SW480 (cell line): Measurements from ENCODE around the gene CTSD.

Source experiments
- DNase-seq: peaks from one replicate; pipeline ENCODE4 v3.0.0-alpha.2; 2016; ENCODE audit warnings: low spot score

The CTSD gene

DNA sequence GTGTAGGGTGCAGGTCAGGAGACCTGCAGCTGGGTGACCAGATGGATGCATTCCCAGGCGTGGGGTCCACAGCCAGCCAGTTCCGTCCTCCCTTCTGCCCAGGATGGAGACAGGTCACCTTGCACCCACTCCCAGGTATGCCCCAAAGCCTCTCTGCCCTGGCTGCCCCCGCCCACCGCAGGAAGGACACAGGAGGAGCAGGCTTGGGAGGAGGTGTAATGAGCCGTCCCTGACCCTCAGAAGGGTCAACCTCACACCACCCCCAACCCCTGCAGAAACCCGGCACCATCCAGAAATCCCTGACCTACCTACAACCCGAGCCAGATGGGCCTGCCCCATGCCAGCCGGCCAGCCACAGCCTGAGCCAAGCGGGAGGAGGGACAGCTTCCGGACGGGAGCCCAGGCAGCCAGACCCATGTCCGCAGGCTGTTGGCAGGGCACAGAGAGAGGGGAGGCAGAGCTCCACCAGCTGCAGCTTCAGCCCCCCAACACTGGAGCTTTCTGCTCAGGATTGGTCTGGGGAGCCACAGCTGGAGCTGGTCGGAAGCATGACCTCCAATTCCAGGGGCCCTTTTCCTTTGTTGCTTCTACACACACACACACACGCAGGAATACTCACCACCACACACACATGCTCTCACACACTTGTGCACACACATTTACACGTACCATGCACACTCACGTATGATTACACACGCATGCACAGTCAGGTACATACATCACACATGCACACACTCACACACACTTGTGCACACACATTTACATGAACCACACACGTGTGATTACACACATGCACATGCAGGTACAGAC is 18.6 kb downstream of the CTSD start:
- DNase-seq = no peak

DNA sequence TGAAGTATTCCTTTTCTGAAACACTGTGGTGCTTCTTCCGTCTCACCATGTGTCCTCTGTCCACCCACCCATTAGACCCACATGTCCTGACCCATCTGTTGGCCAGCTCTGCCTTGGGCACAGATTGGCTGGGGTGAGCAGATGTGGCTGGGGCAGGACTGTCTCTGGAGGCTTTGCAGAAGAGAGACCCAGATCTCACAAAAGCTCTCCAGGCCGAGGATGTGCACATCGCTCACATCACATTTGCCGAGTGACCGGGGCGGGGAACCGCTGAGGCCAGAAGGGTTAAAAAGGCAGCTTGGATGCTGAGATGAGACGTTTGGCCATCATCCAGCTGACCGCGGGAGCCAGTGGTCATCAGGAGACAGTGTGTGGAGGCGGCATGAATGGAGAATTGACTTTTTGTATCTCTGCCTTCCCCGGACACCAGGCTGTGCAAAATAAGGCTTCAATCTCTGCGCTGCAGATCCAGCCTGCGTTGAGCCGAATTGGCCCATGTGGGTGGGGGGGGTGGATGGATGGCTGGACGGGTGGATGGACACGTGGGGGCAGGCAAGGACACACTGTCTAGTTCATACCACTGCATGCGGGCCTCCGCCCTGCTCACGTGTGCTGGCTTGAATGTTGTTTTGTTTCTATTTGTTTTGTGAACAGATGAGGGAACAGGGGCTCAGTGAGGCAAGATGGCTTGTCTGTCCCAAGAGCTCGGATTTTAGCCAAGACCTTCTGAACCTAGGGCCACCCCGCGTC is 19.4 kb downstream of the CTSD start:
- DNase-seq = no peak

DNA sequence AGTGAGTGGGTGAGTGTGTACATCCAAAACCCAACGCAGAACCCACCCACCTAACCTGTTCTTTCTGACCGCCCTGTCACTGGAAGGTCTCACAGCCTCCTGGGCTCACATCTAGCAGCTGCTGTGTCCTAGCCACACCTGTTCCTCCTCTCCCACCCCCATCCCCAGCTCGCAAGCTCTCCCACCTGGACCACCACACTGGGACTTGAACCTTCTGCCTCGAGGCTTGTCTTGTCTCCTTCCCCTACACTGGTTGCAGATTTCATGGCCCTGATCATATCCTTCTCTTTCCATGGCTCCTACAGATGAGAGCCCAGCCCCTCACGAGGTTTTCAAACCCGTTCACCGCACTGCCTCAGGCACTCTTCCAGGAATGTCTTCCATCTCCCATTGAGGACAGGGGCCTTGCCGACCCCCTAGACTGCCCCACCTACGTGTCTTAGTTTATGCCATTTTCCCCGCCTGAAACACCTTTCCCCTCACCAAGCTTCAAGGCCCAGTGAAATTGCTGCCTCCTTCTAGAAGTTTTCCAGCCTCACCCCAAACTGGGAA is 20.1 kb downstream of the CTSD start:
- DNase-seq = no peak

DNA sequence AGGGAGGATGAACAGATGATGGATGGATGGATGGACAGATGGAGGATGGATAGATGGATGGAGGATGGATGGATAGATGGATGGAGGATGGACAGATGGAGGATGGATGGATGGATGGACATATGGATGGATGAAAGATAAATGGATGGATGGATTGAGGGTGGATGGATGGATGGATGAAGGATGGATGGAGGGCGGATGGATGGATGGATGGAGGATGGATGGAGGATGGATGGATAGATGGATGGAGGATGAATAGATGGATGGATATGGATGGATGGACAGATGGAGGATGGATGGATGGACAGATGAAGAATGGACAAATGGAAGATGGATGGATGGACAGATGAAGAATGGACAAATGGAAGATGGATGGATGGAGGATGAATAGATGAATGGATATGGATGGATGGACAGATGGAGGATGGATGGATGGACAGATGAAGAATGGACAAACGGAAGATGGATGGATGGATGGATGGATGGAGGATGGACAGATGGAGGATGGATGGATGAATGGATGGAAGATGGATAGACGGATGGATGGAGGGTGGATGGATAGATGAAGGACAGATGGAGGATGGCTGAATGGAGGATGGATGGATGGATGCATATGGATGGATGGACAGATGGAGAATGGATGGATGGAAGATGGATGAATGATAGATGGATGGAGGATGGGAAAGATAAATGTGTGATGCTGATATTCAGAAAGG is 20.7 kb downstream of the CTSD start:
- DNase-seq = no peak

DNA sequence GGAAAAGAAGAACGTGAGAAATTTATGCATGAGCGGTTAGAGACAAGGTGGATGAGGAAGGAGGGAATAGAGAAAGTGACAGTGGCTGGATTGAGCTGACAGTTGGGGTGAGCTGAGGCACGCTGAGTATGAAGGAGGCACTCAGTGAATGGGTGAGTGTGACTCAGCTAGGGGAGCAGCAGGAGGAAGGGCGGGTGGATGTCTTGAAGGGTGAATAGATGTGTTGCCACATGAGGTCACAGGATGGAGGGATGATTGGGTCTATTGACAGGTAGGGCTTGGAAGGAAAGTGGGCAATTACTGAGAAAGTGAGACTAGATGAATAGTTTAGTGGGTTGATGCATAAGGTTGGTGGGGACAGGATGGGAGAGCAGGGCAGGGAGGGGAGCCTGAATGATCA is 21.4 kb downstream of the CTSD start:
- DNase-seq = no peak

DNA sequence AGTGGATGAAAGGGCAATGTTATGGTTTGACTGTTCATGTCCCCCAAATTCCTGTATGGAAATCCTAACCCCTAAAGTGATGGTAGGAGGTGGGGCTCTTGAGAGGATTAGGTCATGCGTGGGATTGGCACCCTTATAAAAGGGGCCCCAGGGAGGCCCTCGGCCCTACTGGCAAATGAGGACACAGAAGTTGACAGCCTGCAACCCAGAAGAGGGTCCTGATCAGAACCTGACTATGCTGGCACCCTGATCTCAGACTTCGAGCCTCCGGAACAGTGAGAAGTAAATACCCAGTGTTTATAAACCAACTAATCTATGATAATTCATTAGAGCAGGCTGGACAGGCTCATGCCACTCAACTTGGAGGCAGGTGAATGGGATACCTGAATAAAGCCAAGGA is 22.0 kb downstream of the CTSD start:
- no peak for DNase-seq

DNA sequence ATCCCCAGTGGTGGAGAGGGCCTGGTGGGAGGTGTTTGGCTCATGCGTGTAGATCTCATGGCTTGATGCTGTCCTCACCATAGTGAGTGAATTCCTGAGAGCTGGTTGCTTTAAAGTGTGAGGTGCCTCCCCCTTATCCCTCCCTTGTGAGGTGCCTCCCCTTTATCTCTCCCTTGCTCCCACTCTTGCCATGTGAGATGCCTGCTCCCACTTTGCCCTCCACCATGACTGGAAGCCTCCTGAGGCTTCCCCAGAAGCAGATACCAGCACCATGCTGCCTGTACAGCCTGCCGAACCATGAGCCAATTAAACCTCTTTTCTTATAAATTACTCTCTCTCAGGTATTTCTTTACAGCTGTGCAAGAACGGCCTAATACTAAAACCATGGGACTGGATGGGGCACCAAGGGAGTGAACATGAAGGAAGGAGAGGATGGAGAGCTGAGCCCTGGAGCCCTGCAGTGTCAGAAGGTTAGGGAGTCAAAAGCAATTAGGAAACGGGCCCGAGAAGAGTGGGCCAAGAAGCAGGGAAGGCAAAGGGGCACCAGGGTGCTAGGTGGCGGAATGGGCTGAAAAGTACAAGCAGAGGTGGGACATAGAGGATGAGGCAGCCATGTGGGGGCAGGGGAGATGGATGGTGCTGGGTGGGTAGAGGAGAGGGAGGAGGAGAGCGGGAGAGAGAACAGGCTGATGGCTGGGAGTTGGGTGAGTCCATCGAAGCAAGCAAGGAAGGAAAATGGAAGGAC is 22.8 kb downstream of the CTSD start:
- no peak for DNase-seq

DNA sequence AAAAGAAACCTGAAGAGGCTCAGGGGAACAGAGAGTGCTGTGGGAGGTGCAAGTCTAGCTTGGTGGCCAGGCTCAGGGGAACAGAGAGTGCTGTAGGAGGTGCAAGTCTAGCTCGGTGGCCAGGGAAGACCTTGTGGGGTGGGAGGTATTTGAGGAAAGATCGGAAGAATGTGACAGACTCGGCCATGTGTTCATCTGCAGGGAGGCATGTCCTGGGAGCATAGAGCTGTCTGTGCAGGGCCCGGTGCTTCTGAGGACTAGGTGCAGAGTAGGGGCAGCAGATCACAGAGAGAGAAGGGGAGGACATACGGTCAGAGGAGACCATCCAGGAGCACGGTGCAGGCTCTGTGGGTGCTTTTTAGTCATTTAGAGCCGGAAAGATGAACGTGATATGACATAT is 24.2 kb downstream of the CTSD start:
- no peak for DNase-seq

DNA sequence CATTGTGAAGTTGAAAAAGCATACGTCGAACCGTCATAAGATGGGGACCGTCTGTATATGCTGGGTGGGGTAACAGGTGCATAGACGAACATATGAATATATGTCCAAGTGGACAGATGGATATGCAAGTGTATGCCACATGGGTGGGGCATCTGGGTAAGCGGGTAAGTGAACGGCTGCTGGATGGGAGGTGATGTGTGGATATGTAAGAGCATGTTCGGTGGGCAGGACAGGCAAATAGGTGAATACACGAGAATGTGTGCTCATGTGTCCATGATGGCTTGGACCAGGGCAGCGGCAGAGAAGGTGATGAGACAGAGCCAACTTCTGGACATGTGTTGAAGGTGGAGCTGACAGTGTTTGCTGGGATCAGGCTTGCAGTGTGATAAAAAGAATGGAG is 25.3 kb downstream of the CTSD start:
- DNase-seq = no peak

DNA sequence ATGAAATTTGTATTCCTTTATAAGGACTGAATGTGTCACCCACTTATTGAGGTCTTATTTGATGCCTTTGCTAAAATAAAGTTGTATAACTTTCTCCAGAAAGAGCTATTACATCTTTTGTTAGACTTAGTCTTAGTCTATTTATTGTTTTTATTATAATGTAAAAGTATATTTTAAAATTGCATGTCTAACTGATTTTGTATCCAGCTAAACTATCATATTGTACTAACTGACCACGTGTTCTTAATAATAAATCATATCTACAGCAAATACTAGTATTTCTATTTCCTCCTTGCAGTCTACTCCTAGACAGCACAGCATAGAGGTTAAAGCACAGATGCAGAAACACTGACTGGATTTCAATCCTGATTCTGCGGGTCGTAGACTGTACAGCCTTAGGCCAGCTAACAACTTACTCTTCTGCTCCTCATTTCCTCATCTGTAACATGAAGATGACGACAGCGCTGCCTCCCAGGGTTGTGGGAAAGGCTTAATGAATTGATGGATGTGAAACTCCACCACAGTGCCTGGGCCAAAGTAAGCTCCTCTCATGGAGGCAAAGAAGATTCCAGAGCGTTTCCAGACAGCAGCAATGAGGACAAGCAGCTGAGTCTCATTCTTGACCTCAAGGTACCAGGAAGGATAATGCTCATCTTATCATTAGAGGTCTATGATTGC is 26.5 kb downstream of the CTSD start:
- DNase-seq = no peak

DNA sequence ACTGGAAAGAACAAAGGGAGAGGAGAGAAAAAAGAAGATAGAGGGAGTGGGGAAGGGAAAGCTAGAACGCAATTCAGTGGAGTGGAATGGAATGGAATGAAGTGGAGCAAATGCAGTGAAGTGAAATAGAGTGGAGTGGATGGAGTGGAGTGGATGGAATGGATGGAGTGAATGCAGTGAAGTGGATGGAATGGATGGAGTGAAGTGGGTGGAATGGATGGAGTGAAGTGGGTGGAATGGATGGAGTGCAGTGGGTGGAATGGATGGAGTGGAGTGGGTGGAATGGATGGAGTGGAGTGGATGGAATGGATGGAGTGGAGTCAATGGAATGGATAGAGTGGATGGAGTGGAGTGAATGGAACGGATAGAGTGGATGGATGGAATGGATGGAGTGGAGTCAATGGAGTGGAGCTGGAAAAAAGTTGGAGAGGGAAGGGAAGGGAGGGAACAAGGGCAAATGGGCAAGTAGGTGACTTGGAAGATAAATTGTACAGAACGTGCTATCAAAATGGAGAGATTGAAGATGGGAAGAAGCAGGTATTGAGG is 27.2 kb downstream of the CTSD start:
- no peak for DNase-seq

DNA sequence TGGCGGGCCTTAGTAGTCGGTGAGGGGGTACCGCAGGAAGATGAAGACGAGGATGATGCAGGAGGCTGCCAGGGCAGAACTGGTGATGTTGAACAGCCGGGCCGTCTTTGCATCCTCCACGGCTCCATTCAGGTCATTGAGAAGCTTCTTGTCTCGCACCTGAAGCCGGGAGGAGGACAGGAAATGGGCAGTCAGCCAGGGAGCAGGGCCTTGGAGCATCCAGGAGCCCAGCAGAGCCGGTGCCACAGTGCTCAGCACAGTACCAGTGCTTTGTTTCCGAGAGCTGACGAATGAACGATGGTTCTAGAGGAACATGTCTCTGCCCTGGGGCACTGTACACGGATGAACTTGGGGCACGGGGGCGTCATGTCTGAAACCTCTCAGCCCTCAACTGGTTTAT is 28.5 kb downstream of the CTSD start:
- DNase-seq = no peak

DNA sequence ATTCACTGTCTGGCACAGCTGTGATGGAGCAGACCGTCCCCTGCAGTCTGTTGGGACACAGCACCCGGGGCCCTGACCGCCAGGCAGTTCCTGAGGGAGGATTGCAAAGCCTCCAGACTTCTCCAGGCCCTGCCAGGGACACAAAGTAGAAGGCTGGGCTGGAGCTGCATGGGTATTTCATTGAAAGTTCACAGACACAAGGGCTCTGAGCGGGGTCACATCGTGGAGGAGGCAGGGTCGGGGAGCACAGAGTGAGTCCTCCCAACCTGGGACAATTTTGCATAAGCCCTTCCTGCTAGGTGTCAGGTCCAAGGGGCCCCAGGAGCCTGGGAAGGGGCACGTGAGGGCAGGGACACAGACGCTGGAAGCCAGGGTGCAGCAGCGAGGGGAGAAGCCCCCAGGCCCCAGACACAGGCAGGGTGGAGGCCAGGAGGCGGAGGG is 29.1 kb downstream of the CTSD start:
- no peak for DNase-seq

DNA sequence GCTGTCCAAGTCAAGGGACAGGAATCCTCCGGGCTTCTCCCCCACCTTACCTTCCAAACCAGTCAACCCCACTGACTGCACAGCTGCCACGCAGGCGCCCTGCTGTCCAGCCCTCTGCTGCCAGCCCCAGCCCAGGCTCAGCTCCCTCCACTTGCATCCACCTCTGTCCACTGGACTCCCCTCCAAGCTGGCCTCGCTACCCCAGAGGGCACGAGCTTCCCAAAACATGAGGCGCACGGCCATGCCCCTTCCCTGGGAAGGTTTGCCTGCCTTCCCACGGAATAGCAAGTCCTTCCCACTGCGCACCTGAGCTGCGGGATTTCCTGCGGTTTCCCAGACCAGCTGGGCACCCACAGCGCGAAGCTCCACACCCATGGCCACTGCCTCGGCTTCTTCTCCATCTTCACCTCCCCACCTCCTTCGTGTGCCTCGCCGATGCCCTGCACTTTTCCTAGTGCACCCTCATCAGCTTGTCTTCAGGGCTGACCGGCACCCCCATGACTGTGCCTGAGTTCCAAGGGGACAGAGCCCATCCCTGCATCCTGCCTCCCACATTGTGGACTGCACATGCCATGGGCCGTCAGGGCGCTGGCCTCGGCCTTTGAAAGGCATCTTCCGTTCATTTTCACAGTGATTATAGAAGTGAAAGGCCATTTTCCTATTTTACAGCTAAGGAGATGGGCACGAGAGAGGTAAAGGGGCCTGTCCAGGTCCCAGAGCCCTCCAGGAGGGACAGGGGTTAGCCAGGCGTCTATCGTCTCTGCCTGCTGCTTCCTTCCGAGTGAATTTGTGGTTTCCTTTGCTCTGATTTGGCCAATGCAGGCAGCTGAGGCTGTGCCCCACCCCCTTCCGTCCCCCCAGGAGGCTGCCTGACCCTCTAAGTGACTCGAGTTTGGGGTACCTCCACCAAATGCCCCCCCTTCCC is 29.7 kb downstream of the CTSD start:
- no peak for DNase-seq

DNA sequence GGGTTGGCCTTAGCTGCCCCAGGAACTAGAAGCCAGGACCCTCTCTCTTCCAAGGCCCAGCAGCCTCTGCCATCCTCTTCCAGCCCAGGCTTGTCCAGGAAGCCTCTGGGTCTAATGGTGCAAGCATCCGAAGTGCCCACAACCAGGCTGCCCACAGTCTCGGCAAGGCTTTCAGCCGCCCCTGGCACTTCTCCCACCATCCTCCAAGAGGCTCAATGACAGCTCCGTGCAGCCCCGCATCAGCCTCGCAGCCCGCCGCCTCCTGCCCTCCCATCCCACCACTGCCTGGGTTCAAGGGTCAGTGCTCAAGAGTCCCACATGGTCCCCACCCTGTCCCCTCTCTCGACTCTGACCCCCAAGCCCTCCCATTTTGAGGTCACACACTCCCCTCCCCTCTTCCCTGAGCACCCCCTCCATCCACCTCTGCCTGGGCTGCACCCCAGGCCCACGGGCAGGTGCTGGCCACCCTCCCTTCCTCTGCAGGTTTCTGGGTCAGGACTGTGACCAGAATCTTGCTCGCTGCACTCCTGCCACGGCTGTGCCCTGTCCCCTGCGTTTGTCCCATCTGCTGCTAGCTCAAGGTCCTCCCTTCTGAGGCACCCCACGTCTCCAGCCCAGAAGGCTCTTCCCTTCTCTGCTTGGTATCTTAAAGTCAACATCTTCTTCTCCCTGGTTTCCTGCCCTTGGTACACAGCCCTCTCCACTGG is 30.6 kb downstream of the CTSD start:
- DNase-seq = no peak

DNA sequence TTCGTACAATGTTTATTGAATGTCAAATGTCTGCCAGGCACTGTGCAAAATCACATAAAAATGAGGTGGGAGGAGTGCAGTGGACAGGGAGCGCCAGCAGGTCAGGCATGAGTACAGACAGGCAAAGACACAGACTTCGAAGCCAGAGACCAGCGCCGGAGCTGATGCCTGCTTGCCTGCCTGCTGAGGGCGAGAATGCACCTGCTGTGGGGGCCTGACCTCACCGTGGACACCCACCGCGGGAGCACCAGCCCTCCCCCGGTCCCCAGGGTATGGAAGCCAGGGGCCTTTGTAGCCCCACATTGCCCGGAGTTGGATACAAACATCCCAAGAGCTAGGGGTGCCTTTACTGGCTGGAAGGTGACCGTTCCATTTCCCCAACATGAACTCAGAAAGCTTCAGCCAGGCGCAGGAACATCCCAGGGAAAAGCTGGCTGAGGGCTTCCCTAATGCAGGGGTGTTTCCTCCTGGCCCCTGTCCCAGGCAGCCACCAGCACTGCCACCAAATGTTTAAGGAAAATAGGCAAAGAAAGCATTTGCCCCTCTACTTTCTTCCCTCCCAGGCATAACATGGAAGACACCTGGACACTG is 31.2 kb downstream of the CTSD start:
- no peak for DNase-seq

DNA sequence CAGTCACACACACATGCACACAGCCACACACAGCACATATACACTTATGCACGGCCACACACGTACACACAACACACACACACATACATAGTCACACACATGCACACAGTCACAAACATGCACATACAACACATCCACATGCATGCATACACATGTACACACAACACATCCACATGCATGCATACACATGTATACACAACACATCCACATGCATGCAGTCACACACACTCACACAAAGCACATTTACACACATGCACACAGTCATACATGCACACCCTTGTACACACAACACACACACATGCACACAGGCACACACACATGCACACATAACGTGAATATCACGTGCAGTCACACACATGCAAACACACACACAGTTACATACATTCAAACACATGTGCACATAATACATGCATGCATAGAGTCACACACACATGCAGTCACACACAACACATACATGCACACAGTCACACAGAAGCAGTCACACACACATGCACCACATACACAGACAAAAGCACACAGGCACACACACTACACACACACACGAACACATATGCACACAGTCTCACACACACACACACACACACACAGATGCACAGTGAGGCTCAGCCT is 32.2 kb downstream of the CTSD start:
- DNase-seq = no peak

DNA sequence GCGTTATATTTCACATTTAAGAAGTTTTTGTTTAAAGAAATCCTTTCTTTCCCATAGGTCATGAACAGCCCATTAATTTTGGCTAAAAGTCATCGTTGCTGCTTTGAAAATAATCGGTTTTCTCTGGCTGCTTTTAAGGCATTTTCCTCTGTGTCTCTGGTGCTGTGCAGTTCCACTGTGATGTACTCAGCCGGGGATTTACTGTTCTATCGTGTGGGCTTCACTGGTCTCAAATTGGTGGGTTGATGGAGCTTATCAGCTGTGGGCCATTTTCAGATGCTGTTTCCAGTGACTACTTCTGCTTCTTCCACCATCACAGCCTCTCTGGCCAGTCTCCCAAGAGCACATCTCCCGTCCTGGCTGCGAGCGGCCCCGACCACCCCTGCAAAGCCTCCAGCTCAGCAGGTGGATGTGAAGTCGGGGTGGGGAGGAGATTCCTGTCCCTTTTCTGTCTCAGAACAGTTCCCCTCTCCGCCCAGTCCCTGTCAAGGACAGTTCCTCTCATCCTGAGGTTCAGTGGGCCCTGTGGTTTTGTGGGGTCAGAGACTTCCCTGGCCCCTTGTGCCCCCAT is 33.6 kb downstream of the CTSD start:
- DNase-seq = no peak
